HG02610 (cell line): ENCODE results near the gene ZNF212.

ENCODE experiments used
- ATAC-seq: cut with Tn5 transposase; IDR thresholded peaks from one replicate; pipeline ENCODE4 v1.9.1; 2021; ENCODE audit warnings: mild to moderate bottlenecking, moderate library complexity; ENCODE audit not compliant: unreplicated experiment

The ZNF212 gene

GRCh38 chr7:149239345-149240143 is at the start of gene ZNF212:
Gene ZNF212, plus strand, starts transcription at chr7:149239651. Its CDS starts 128 bp downstream, at chr7:149239779.
- peak; percentile 99 for ATAC-seq

- no peak for ATAC-seq
Observed at GRCh38 chr7:149191851-149192250, 47.6 kb upstream of the ZNF212 start.

- ATAC-seq, result no peak
Observed at GRCh38 chr7:149194799-149195179, 44.7 kb upstream of the ZNF212 start.

- peak; percentile 94 for ATAC-seq
Observed at GRCh38 chr7:149195180-149196150, 44.0 kb upstream of the ZNF212 start, which contains the start of gene ZNF282. Gene ZNF282, plus strand, starts transcription at chr7:149195546. Its CDS starts 44 bp downstream, at chr7:149195590.

- no peak for ATAC-seq
Observed at GRCh38 chr7:149196151-149196704, 43.2 kb upstream of the ZNF212 start.

- ATAC-seq, result no peak
Observed at GRCh38 chr7:149196705-149197171, 42.7 kb upstream of the ZNF212 start.

DNA sequence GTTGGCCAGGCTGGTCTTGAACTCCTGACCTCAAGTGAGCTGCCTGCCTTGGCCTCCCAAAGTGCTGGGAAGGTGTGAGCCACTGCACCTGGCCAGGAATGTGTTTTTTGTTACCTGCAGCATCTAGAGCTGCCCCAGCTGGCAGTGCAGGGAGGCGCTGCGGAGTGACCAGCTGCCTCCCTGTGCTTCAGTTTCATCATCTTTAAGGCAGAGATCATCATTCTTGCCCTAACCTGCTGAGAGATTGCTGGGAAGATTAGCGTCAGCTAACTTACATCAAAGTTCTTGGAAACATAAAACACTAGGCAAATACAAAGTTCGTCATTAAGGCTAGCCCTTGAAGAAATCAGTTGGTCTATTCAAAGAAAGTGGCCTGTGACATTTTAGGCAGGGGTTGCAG is 41.8 kb upstream of the ZNF212 start:
- no peak for ATAC-seq

DNA sequence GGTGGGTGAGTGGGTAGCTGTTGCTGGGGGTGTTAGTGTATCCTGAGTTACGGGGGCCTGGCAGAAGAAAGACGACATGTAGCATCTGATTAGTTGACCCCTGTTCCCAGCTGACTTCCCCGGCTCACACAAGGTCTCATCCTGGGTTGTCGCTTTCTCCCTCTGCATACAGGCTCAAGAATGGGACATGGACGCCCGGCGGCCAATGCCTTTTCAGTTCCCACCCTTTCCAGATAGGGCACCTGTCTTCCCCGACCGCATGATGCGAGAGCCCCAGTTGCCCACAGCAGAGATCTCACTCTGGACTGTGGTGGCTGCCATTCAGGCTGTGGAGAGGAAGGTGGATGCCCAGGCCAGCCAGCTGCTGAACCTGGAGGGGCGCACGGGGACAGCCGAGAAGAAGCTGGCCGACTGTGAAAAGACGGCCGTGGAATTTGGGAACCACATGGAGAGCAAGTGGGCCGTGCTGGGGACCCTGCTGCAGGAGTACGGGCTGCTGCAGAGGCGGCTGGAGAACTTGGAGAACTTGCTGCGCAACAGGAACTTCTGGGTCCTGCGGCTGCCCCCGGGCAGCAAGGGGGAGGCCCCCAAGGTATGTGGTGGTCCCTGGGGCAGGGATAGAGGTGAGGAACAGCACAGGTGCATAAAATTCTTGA is 41.2 kb upstream of the ZNF212 start:
- no peak for ATAC-seq

- no peak for ATAC-seq
Observed at GRCh38 chr7:149199234-149199995, 40.0 kb upstream of the ZNF212 start.

DNA sequence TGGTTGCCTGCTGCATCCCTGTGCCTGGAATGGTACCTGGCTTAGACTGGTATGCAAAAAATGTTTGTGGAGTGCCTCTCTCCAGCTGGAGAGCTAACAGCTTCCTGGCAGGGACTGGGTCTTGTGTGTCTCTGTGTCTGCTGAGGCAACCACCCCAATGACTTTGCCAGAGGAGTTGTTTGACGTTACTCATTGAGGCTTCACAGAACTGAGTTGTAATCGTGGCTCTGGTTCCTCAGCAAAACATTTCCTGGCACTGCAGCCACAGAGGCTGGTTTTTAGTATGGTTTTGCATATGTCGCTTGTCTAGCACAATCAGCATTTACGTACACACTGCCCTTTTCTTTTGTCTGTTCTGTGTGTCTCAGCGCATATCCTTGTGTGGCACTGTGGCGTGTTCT is 36.6 kb upstream of the ZNF212 start:
- ATAC-seq, result no peak

DNA sequence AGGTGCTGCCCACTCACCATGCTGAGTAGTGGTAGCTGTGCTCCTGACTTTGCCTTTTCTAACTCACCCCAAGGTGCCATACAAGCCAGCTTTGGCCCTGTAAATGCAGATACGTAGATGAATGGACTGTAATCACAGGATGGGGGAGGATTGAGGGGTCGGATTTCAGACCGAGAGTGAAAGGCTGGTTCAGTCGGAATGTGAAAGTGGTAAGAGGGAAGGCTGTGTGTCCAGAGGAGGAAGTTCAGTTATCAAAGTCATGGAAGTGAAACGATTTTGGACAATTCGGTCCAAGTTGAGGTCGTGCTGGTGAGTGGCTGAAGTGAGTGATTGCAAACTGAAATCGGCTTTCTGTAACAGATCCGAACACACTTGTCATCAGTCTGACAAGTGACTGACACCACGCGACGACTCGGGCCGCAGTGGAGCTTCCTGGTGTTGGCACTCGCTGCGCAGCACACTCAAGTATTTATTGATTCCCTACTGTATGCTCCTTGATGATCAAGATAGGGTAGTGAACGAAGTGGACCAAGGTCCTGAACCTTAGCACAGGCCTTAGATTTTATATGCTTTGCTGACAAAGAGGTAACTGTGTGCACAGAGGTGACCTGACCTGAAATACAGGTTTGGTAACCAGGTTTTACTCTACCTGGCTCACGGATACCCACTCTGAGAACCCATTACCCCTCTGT is 33.6 kb upstream of the ZNF212 start:
- ATAC-seq, result no peak

GRCh38 chr7:149207324-149208035 is 32.0 kb upstream of the ZNF212 start:
- no peak for ATAC-seq

DNA sequence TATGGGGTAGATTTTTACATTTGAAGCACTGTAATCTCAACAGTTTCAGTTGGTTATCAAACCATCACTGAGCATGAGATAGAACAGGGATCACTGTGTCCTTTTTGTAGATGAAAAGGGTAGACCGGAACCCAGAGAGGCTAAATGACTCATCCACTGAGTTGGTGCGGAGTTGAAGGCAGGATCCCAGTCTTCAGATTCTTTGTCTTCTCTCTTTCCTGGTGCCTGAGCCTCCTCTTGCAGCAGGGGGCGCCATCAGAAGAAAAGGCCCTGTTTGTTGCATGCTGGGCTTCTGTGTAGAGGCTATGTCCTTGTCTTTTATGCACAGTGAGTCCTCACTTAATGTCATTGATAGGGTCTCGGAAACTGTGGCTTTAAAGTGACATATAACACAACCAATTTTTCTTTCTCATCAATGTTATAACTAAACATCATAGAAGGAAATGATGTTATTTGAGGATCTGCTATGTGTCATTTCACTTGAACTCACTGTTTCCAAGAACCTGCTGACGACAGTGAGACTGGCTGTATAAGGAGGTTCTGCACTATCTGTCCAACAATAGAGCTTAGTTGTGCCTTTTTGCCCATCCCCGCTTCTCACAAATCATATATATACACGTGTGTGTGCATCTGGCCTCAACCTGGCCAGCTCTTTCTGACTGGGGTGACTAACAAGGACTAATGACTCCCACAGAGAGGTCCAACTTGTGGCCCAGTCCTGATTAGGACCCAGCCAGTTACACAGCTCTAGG is 29.8 kb upstream of the ZNF212 start:
- no peak for ATAC-seq

DNA sequence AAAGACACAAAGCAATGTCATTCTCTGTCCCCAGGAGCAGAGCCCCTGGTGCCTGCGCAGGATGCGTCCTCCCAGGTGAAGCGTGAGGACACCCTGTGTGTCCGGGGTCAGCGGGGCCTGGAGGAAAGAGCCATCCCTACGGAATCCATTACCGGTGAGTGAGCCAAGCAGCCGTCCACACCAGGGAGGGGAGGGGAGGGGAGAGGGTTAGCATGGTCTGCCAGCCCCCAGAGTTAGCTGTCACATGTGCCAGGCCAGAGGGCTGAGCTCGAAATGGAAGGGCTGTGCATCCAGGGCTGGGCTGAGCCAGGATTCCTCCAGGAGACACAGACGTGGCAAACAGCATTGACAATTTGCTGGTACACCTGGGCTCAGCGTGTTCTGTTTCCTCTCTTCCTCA is 28.9 kb upstream of the ZNF212 start:
- no peak for ATAC-seq

DNA sequence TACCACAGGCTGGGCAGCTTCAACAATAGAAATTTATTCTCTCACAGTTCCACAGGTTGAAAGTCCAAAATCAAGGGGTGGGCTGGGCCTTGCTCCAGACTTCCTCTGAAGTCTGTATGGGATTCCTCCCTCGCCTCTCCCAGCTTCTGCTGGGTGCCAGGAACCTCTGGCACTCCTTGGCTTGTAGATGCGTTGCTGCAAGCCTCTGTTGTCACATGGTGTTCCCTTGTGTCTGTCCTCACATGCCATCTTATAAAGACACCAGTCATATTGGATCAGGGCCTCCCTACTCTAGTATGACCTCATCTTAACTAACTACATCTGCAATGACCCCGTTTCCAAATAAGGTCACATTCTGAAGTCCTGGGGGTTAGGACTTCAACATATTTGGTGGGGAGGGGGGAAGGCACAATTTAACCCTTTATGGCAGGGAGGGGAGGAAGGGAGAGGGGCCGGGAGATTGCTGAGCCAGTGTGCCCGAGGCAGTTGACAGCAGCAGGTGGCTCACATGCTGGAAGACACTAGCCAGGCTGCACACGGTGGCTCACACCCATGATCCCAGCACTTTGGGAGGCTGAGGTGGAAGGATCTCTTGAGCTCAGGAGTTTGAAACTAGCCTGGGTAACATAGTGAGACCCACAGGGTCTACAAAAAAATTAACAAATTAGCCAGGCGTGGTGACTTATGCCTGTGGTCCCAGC is 25.3 kb upstream of the ZNF212 start:
- no peak for ATAC-seq

GRCh38 chr7:149216402-149216801 is 23.0 kb upstream of the ZNF212 start:
- no peak for ATAC-seq

- ATAC-seq, result no peak
Observed at GRCh38 chr7:149217570-149217969, 21.9 kb upstream of the ZNF212 start.
